Activated CD8-positive, alpha-beta T cell treated with anti-CD3 and anti-CD28 coated beads for 36 hours (primary cell): ENCODE data around the gene THBD. TPM values are rescaled to one million over a fixed set of nuclear protein-coding genes. Genes with fewer than 3 reads are reported as not detected.
A peak's percentile ranks its signal among the peaks of the same experiment; 100 is the strongest.

ENCODE experiments used
- ATAC-seq: fragments of 200-7000 bp; cut with Tn5 transposase; one replicate; pipeline ENCODE4 v1.10.0; 2021; ENCODE audit warnings: mild to moderate bottlenecking, moderate library complexity
- CTCF ChIA-PET: fragments of 350-600 bp; sonication (Branson Sonifier 250); formaldehyde crosslinking; loops from one replicate; lab custom pipeline; 2021; ENCODE audit warnings: antibody characterized with exemption; lab: Charles Lee
- POLR2A ChIA-PET: fragments of 350-600 bp; sonication (Branson Sonifier 250); formaldehyde crosslinking; loops from one replicate; lab custom pipeline; 2021; ENCODE audit warnings: antibody characterized with exemption; lab: Charles Lee
- DNase-seq: peaks from one replicate; pipeline ENCODE4 v3.0.0-alpha.2; 2020
- H3K27ac Mint-ChIP-seq: one replicate; pipeline ENCODE4 v1.8.0; 2021; ENCODE audit warnings: mild to moderate bottlenecking, mixed read lengths
- H3K27me3 Mint-ChIP-seq: one replicate; pipeline ENCODE4 v1.8.0; 2021; ENCODE audit warnings: mixed read lengths
- H3K36me3 Mint-ChIP-seq: one replicate; pipeline ENCODE4 v1.8.0; 2021; ENCODE audit warnings: low read depth, mixed read lengths
- H3K4me1 Mint-ChIP-seq: one replicate; pipeline ENCODE4 v1.8.0; 2021; ENCODE audit warnings: low read depth, mixed read lengths
- H3K4me3 Mint-ChIP-seq: one replicate; pipeline ENCODE4 v1.8.0; 2021; ENCODE audit warnings: mild to moderate bottlenecking, moderate library complexity, mixed read lengths
- H3K9me3 Mint-ChIP-seq: one replicate; pipeline ENCODE4 v1.8.0; 2021; ENCODE audit warnings: mixed read lengths
- CTCF ChIP-seq: fragments of 200-600 bp; IDR thresholded peaks from one replicate; pipeline ENCODE4 v1.8.0; 2022; ENCODE audit warnings: antibody characterized with exemption, mild to moderate bottlenecking
- intact Hi-C: fragments of 100-400 bp; cut with micrococcal nuclease; formaldehyde crosslinking; loops from one replicate; pipeline ENCODE4 v1.10.0; 2022
- total RNA-seq, 2 experiments: library from RNA; stranded (reverse); gene quantifications; one replicate each; pipeline ENCODE4 v1.2.3, GENCODE V29; 2021

THBD gene
- total RNA-seq, 2 experiments from 2014 or later: not detected

GRCh38 chr20:23087587-23088251, 38.2 kb upstream of the THBD start:
- H3K4me1 Mint-ChIP-seq: peaks cover 6% of the 10 kb centered on the region
- ATAC-seq (no peak), DNase-seq (no peak)
- no peak overlapping the region for H3K27ac Mint-ChIP-seq
- POLR2A ChIA-PET: no interaction called here
- intact Hi-C loops: no loop called here
- H3K4me3 Mint-ChIP-seq: no peak overlapping the region
- H3K36me3 Mint-ChIP-seq: no peaks in the 10 kb centered on the region
- H3K27me3 Mint-ChIP-seq: no peaks in the 10 kb centered on the region
- TF ChIP-seq CTCF: no peak
- H3K9me3 Mint-ChIP-seq: no peaks in the 10 kb centered on the region
- CTCF ChIA-PET: no interaction called here

DNA sequence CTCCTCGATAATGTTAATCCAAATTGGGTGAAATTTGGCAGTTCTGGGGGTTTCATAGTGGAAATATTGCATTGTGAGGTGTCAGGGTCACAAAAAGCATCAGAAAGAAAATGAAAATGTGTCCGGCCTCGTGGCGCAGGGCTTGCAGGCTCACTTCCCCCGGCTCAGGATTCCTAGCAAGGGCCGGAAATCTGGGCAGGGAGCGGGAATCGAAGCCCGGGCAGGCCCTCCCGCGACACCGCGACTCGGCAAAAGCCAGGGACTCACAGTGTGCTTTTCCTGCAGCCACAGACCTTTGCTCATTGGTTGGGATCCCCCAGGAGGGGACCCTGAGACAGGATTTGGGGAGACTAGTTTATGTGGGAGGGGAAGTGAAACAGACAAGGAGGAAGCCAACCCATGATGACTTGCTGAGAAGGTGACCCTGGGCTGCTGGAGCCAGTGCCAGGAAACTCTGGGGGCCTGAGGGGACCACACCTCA, 37.5 kb upstream of the THBD start:
- DNase-seq (no peak), ATAC-seq (no peak)
- no peak for TF ChIP-seq CTCF
- intact Hi-C loops: no loop called here
- Mint-ChIP-seq H3K36me3 (no peaks in the 10 kb centered on the region), H3K27ac (no peak overlapping the region), H3K9me3 (no peaks in the 10 kb centered on the region), H3K27me3 (no peaks in the 10 kb centered on the region), H3K4me1 (peaks cover 6% of the 10 kb centered on the region), H3K4me3 (no peak overlapping the region)
- ChIA-PET CTCF (no interaction called here), POLR2A (no interaction called here)

GRCh38 chr20:23086056-23086566, 36.6 kb upstream of the THBD start, which contains the start of gene CD93:
Gene CD93 (minus strand): TSS chr20:23086324. CDS start chr20:23086192, 132 bp downstream.
- peak within 1 kb of the TSS; percentile 15 for H3K27ac Mint-ChIP-seq
- ATAC-seq: peak; percentile 93
- intact Hi-C loops: no loop called here
- H3K4me1 Mint-ChIP-seq: peaks cover 6% of the 10 kb centered on the region
- ChIA-PET POLR2A (no interaction called here), CTCF (no interaction called here)
- no peak for TF ChIP-seq CTCF
- peak; percentile 42 for DNase-seq
- no peaks in the 10 kb centered on the region for H3K27me3 Mint-ChIP-seq
- no peaks in the 10 kb centered on the region for H3K36me3 Mint-ChIP-seq
- H3K9me3 Mint-ChIP-seq: no peaks in the 10 kb centered on the region
- no peak within 1 kb of the TSS for H3K4me3 Mint-ChIP-seq

DNA sequence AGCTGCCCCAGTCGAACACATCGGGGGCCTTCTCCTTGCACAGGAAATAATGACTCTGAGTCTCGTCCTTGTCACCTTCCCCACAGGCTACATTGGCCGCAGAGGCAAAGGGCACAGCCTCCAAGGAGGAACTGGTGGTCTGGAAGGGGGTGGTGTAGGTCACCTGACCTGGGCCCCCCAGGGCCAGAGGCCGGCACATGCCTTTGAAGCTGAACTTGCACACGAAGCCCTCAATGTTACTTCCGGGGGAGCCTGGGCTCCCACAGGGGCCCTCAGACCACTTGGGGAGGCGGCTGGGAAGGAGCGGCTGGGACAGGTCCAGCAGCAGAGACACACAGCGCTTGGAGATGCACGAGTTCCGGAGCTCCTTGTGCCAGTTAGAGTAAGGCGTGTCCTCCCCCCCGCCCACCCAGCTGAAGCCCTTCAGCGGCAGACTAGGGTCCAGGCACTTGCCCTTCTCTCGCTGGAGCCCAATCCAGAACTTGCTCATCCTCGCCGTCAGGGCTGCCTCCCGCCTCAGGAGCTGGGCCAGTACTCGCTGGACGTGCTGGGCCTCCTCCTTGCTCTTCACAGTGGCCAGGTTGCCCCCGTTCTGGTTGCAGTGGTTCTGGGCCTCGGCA, 36.1 kb upstream of the THBD start:
- no peak overlapping the region for H3K27ac Mint-ChIP-seq
- CTCF ChIA-PET: no interaction called here
- no peaks in the 10 kb centered on the region for H3K9me3 Mint-ChIP-seq
- no peak for TF ChIP-seq CTCF
- peaks cover 6% of the 10 kb centered on the region for H3K4me1 Mint-ChIP-seq
- POLR2A ChIA-PET: no interaction called here
- no peaks in the 10 kb centered on the region for H3K27me3 Mint-ChIP-seq
- intact Hi-C loops: no loop called here
- no peak overlapping the region for H3K4me3 Mint-ChIP-seq
- ATAC-seq (no peak), DNase-seq (no peak)
- H3K36me3 Mint-ChIP-seq: no peaks in the 10 kb centered on the region

DNA sequence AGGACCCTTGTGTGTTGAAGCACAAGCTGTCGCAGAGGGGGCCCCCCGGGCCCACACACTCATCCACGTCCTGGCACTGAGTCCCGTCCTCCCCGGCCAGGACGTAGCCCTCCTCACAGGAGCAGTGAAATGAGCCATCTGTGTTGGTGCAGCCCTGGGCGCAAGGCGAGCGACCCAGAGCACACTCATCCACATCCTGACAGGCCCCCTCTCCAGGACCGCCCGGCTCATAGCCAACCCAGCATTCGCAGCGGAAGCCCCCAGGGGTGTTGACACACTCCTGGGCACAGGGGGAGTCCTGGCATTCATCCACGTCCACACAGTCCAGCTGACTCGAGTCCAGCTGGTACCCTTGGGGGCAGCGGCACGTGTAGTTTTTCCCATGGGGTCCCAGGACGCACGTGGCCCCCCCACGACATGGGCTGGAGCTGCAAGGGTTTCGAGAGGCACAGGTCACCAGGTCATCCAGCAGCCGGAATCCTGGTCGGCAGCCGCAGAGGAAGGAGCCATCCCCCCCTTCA, 35.4 kb upstream of the THBD start:
- no peak for TF ChIP-seq CTCF
- ChIA-PET CTCF (no interaction called here), POLR2A (no interaction called here)
- peaks cover 6% of the 10 kb centered on the region for H3K4me1 Mint-ChIP-seq
- H3K27ac Mint-ChIP-seq: no peak overlapping the region
- ATAC-seq (no peak), DNase-seq (no peak)
- H3K4me3 Mint-ChIP-seq: no peak overlapping the region
- no peaks in the 10 kb centered on the region for H3K36me3 Mint-ChIP-seq
- no peaks in the 10 kb centered on the region for H3K27me3 Mint-ChIP-seq
- no peaks in the 10 kb centered on the region for H3K9me3 Mint-ChIP-seq
- intact Hi-C loops: no loop called here
